SU-DHL-6 (cell line): ENCODE measurements around the gene ITPK1.

Source experiments
- CTCF ChIP-seq: fragments of 200-600 bp; sonication (generic); IDR thresholded peaks from one replicate; pipeline ENCODE4 v1.5.1; 2017; ENCODE audit warnings: antibody characterized with exemption, mild to moderate bottlenecking, low read length, moderate library complexity; ENCODE audit not compliant: insufficient read depth, poor library complexity, severe bottlenecking
- EZH2phosphoT487 ChIP-seq: fragments of 200-600 bp; sonication (generic), shearing (Covaris generic); conservative IDR thresholded peaks from 2 replicates; pipeline ENCODE4 v1.6.1; 2018; ENCODE audit warnings: mild to moderate bottlenecking, antibody characterized with exemption, low read length, moderate library complexity, mixed read lengths

DNA sequence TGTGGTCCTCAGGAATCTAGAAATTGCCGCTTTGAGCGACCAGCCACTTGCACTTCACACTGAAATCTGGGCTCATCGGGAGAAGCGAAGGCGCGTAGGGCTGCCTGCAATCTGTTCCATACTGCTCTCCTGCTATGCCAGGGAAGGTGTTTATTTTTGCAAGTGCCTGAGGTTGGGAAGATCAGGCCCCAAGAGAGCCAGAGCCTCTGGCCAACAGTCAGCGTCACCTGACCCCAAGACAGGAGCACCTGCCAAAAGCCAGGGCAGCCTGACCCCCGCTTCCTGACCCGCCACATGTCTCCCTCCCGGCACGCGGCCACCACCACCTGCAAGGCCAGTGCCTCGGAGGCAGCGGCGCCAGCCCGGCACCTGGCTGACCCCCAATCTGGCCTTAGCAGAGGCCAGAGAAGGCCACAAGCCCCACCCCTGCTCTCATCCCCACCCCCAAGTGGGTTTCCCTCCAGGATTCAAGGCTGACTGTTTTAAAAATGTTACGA is 98.4 kb downstream of the ITPK1 start:
- TF ChIP-seq EZH2phosphoT487 = no peak
- TF ChIP-seq CTCF = no peak
